SK-N-SH (cell line): ENCODE results near the gene NLK.

Experiments used
- EZH2phosphoT487 ChIP-seq: fragments of 200-600 bp; sonication (generic); IDR thresholded peaks from 2 replicates; pipeline ENCODE4 v1.6.1; 2017; ENCODE audit warnings: low read depth, mixed run types, mild to moderate bottlenecking, antibody characterized with exemption, moderate library complexity, borderline replicate concordance
- GABPA ChIP-seq: IDR thresholded peaks from 2 replicates; pipeline ENCODE4 v1.4.0; 2012; ENCODE audit warnings: low read depth, mild to moderate bottlenecking
- TF ChIP-seq, protein P1 (sequence below): fragments of 200-600 bp; sonication (generic); IDR thresholded peaks from 2 replicates; pipeline ENCODE4 v1.6.1; 2017; ENCODE audit warnings: antibody characterized with exemption, mild to moderate bottlenecking, moderate library complexity
- TF ChIP-seq, protein P2 (sequence below): IDR thresholded peaks from 2 replicates; pipeline ENCODE4 v1.4.0; 2012; ENCODE audit warnings: low read depth
- TF ChIP-seq, protein P3 (sequence below): IDR thresholded peaks from 2 replicates; pipeline ENCODE4 v1.6.1; 2012; ENCODE audit warnings: mild to moderate bottlenecking, low read depth, low read length, moderate library complexity

GRCh38 chr17:27993161-27993695 is 49.2 kb upstream of the NLK start:
- TF ChIP-seq, protein P1, sequence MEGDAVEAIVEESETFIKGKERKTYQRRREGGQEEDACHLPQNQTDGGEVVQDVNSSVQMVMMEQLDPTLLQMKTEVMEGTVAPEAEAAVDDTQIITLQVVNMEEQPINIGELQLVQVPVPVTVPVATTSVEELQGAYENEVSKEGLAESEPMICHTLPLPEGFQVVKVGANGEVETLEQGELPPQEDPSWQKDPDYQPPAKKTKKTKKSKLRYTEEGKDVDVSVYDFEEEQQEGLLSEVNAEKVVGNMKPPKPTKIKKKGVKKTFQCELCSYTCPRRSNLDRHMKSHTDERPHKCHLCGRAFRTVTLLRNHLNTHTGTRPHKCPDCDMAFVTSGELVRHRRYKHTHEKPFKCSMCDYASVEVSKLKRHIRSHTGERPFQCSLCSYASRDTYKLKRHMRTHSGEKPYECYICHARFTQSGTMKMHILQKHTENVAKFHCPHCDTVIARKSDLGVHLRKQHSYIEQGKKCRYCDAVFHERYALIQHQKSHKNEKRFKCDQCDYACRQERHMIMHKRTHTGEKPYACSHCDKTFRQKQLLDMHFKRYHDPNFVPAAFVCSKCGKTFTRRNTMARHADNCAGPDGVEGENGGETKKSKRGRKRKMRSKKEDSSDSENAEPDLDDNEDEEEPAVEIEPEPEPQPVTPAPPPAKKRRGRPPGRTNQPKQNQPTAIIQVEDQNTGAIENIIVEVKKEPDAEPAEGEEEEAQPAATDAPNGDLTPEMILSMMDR = no peak
- TF ChIP-seq EZH2phosphoT487 (no peak), GABPA (no peak)
- TF ChIP-seq, protein P2, sequence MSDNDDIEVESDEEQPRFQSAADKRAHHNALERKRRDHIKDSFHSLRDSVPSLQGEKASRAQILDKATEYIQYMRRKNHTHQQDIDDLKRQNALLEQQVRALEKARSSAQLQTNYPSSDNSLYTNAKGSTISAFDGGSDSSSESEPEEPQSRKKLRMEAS = no peak
- TF ChIP-seq, protein P3, sequence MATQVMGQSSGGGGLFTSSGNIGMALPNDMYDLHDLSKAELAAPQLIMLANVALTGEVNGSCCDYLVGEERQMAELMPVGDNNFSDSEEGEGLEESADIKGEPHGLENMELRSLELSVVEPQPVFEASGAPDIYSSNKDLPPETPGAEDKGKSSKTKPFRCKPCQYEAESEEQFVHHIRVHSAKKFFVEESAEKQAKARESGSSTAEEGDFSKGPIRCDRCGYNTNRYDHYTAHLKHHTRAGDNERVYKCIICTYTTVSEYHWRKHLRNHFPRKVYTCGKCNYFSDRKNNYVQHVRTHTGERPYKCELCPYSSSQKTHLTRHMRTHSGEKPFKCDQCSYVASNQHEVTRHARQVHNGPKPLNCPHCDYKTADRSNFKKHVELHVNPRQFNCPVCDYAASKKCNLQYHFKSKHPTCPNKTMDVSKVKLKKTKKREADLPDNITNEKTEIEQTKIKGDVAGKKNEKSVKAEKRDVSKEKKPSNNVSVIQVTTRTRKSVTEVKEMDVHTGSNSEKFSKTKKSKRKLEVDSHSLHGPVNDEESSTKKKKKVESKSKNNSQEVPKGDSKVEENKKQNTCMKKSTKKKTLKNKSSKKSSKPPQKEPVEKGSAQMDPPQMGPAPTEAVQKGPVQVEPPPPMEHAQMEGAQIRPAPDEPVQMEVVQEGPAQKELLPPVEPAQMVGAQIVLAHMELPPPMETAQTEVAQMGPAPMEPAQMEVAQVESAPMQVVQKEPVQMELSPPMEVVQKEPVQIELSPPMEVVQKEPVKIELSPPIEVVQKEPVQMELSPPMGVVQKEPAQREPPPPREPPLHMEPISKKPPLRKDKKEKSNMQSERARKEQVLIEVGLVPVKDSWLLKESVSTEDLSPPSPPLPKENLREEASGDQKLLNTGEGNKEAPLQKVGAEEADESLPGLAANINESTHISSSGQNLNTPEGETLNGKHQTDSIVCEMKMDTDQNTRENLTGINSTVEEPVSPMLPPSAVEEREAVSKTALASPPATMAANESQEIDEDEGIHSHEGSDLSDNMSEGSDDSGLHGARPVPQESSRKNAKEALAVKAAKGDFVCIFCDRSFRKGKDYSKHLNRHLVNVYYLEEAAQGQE = no peak
